Activated T-cell treated with anti-CD3 and anti-CD28 coated beads for 48 hours (primary cell): ENCODE results near the gene CSAG1.
"Not testable (repeated sequence)": the region's sequence is repeated elsewhere in the genome, so short reads cannot be mapped to it uniquely, and the experiment has no call there.

ENCODE experiments used
- DNase-seq: peaks from one replicate; pipeline ENCODE4 v3.0.0-alpha.2; 2020; ENCODE audit warnings: low read depth

The CSAG1 gene

GRCh38 chrX:152733261-152733975 lies at the start of gene CSAG1, which contains the start of gene MAGEA12:
Gene CSAG1, minus strand, starts transcription at chrX:152733721. Its CDS starts 1,261 bp downstream, at chrX:152732460.
Gene MAGEA12, plus strand, starts transcription at chrX:152733757. Its CDS starts 2,405 bp downstream, at chrX:152736162.
- no peak for DNase-seq

- DNase-seq: not testable (repeated sequence)
These were observed 36.2 kb upstream of the CSAG1 start, which contains the start of gene MAGEA6 for GRCh38 chrX:152769549-152770289. Gene MAGEA6, minus strand, starts transcription at chrX:152769689. Its CDS starts 2,039 bp downstream, at chrX:152767650.

GRCh38 chrX:152766562-152766961 lies 33.0 kb upstream of the CSAG1 start:
- not testable (repeated sequence) for DNase-seq

- not testable (repeated sequence) for DNase-seq
These were observed 28.1 kb upstream of the CSAG1 start for GRCh38 chrX:152761582-152761981.

- DNase-seq: not testable (repeated sequence)
These were observed 26.0 kb upstream of the CSAG1 start for GRCh38 chrX:152759544-152759943.

- DNase-seq: not testable (repeated sequence)
These were observed 25.4 kb upstream of the CSAG1 start, which contains the start of gene CSAG3 for GRCh38 chrX:152758918-152759317. Gene CSAG3, plus strand, starts transcription at chrX:152759218.

- not testable (repeated sequence) for DNase-seq
These were observed 21.4 kb upstream of the CSAG1 start for GRCh38 chrX:152754871-152755270.

GRCh38 chrX:152753686-152754650 lies 20.4 kb upstream of the CSAG1 start, which contains the start of gene MAGEA2:
Gene MAGEA2, minus strand, starts transcription at chrX:152753842. Its CDS starts 2,479 bp downstream, at chrX:152751363.
- DNase-seq: not testable (repeated sequence)

GRCh38 chrX:152738560-152738959 lies 5.0 kb upstream of the CSAG1 start:
- DNase-seq: no peak

GRCh38 chrX:152736528-152736927 lies 3.0 kb upstream of the CSAG1 start:
- DNase-seq: not testable (repeated sequence)

GRCh38 chrX:152735860-152736511 lies 2.5 kb upstream of the CSAG1 start:
- no peak for DNase-seq

GRCh38 chrX:152735101-152735500 lies 1.6 kb upstream of the CSAG1 start:
- DNase-seq: no peak

GRCh38 chrX:152734143-152734858 lies 780 bp upstream of the CSAG1 start:
- not testable (repeated sequence) for DNase-seq

- no peak for DNase-seq
These were observed 8.1 kb downstream of the CSAG1 start for GRCh38 chrX:152725409-152725808.

- not testable (repeated sequence) for DNase-seq
These were observed 19.4 kb downstream of the CSAG1 start, which contains the start of gene MAGEA2B for GRCh38 chrX:152713815-152714787. Gene MAGEA2B, plus strand, starts transcription at chrX:152714628. Its CDS starts 2,479 bp downstream, at chrX:152717107.

GRCh38 chrX:152713195-152713594 lies 20.3 kb downstream of the CSAG1 start:
- not testable (repeated sequence) for DNase-seq

GRCh38 chrX:152709173-152709572 lies 24.3 kb downstream of the CSAG1 start, which contains the start of gene CSAG2:
Gene CSAG2, minus strand, starts transcription at chrX:152709273. Its CDS starts 161 bp downstream, at chrX:152709112.
- not testable (repeated sequence) for DNase-seq

- DNase-seq: not testable (repeated sequence)
These were observed 27.0 kb downstream of the CSAG1 start for GRCh38 chrX:152706500-152706899.

GRCh38 chrX:152700390-152700789 lies 33.1 kb downstream of the CSAG1 start:
- not testable (repeated sequence) for DNase-seq
